ENCODE results near the gene OSGEP. TPM values are rescaled to one million over a fixed set of nuclear protein-coding genes. Genes with fewer than 3 reads are reported as not detected.

The OSGEP gene
- total RNA-seq, 2 experiments from 2014 or later, result 49.2 to 52.9 TPM

DNA sequence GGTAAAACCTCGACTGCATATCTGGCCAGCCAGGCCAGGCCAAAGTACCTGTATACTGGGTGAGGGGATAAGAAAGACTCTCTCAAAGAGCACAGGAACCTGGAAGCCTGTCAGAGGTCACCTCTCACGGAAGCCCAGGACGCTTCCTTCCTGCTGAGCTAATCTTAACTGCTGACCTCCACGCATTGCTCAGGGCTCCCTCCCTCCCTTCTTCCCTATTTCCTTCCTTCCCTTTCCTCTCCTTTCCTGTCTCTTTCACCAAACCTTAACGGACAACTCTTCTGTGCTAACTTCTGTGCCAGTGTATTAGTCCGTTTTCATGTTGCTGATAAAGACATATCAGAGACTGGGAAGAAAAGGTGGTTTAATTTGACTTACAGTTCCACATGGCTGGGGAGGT, 36.0 kb upstream of the OSGEP start:
- Histone ChIP-seq H3K36me3 (ENCODE audit: insufficient read depth, low read length) (no peaks in the 10 kb centered on the region), H3K27me3 (ENCODE audit: control insufficient read depth in 1 of 2, insufficient read depth in 2 of 2, low read length in 2 of 2) (no peaks in the 10 kb centered on the region), H3K9me3 (ENCODE audit: control insufficient read depth in 1 of 2, insufficient read depth in 1 of 2, low read length in 2 of 2) (no peaks in the 10 kb centered on the region), H3K27ac (ENCODE audit: low read depth in 1 of 2, low read length in 2 of 2) (peak overlapping the region in 1 of 2 donors; percentile 23), H3K4me3 (ENCODE audit: low read length) (no peak overlapping the region), H3K4me1 (ENCODE audit: insufficient read depth, low read length) (peaks cover 62% of the 10 kb centered on the region)
- H3K36me3 Mint-ChIP-seq (ENCODE audit: low read depth), result no peaks in the 10 kb centered on the region
- H3K9me3 Mint-ChIP-seq, result no peaks in the 10 kb centered on the region
- intact Hi-C loops (cut with DNase I, micrococcal nuclease), result loop anchor here in 1 of 2 experiments (2.0 kb wide), 1 partner anchor 14 kb away; no protein-coding TSS in a partner anchor
- peaks cover 82% of the 10 kb centered on the region for H3K4me1 Mint-ChIP-seq (ENCODE audit: low read depth)
- H3K27ac Mint-ChIP-seq, result peak overlapping the region; percentile 84
- ATAC-seq (ENCODE audit: poor library complexity), result no peak
- TF ChIP-seq, protein P1, sequence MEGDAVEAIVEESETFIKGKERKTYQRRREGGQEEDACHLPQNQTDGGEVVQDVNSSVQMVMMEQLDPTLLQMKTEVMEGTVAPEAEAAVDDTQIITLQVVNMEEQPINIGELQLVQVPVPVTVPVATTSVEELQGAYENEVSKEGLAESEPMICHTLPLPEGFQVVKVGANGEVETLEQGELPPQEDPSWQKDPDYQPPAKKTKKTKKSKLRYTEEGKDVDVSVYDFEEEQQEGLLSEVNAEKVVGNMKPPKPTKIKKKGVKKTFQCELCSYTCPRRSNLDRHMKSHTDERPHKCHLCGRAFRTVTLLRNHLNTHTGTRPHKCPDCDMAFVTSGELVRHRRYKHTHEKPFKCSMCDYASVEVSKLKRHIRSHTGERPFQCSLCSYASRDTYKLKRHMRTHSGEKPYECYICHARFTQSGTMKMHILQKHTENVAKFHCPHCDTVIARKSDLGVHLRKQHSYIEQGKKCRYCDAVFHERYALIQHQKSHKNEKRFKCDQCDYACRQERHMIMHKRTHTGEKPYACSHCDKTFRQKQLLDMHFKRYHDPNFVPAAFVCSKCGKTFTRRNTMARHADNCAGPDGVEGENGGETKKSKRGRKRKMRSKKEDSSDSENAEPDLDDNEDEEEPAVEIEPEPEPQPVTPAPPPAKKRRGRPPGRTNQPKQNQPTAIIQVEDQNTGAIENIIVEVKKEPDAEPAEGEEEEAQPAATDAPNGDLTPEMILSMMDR (IDR thresholded peaks at IDR 0.05), result no peak
- no peak for DNase-seq
- H3K4me3 Mint-ChIP-seq, result peak overlapping the region; percentile 77
- CTCF ChIA-PET, result interaction anchor here (1.7 kb wide), 1 partner anchor 200 kb away, joined by 4 read pairs; no protein-coding TSS in a partner anchor
- POLR2A ChIA-PET, result interaction anchor here (0.7 to 6.0 kb wide), 4 partner anchors 13 to 44 kb away, joined by 3 to 50 read pairs (median 8); partner anchors contain the start of genes APEX1 and PIP4P1
- H3K27me3 Mint-ChIP-seq, result no peaks in the 10 kb centered on the region

DNA sequence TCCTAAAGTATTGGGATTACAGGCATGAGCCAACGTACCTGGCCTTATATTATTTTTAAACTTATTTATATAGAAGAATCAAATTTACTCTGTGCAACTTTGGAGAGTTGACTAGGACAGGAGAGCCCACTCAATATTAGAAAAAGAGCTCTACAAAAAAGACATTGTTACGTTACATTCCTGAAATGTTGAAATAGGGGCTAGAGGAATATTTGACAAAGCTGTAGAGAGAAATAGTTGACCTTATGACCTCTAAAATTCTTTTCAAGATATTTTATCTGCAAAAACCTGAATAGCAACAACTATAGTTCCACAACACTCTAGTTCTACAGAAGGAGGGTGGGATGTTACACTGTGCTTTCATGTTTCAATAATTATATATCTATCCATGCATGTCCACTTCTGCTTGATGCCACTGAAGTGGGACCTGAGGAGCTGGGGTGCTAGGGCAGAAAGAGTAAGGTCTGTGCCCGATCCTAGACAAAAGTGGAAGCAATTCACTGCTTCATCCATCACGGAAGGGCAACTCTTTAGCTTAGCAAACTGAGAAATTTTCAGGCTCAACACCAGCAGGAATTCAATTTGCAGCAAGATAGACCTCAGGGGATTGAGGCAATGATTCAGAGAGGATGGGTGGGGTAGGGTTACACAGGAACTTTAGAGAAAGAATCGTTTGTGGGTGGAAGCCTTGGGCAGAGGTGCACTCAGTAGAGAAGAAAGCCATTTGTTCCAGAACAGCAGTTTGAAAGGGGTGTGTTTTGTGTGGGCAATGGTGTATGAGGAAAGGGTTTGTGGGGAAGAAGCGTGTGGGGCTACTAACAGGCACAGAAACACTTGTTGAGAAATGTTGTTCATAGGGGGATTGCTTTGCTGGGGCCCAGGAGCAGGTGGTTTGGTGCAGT, 34.7 kb upstream of the OSGEP start:
- Mint-ChIP-seq H3K4me3 (peak overlapping the region; percentile 69), H3K9me3 (no peaks in the 10 kb centered on the region), H3K27me3 (no peaks in the 10 kb centered on the region), H3K4me1 (ENCODE audit: low read depth) (peaks cover 83% of the 10 kb centered on the region), H3K36me3 (ENCODE audit: low read depth) (no peaks in the 10 kb centered on the region), H3K27ac (peak overlapping the region; percentile 84)
- Histone ChIP-seq H3K4me1 (ENCODE audit: insufficient read depth, low read length) (peaks cover 58% of the 10 kb centered on the region), H3K36me3 (ENCODE audit: insufficient read depth, low read length) (no peaks in the 10 kb centered on the region), H3K9me3 (ENCODE audit: control insufficient read depth in 1 of 2, insufficient read depth in 1 of 2, low read length in 2 of 2) (no peaks in the 10 kb centered on the region), H3K27ac (ENCODE audit: low read depth in 1 of 2, low read length in 2 of 2) (peak overlapping the region in 1 of 2 donors; percentile 19), H3K27me3 (ENCODE audit: control insufficient read depth in 1 of 2, insufficient read depth in 2 of 2, low read length in 2 of 2) (no peaks in the 10 kb centered on the region), H3K4me3 (ENCODE audit: low read length) (no peak overlapping the region)
- DNase-seq (peak in 6 of 14 experiments; percentile 10 to 58 (median 14)), ATAC-seq (ENCODE audit: poor library complexity) (peak; percentile 83)
- ChIA-PET POLR2A (interaction anchor here (1.1 to 6.0 kb wide), 5 partner anchors 12 to 137 kb away, joined by 3 to 50 read pairs (median 11); partner anchors contain the start of genes APEX1, OSGEP, PIP4P1 and PNP), CTCF (interaction anchor here (1.3 to 1.4 kb wide), 2 partner anchors 11 to 42 kb away, joined by 3 to 5 read pairs; no protein-coding TSS in a partner anchor)
- TF ChIP-seq, protein P1 (IDR thresholded peaks at IDR 0.05), result no peak
- intact Hi-C loops (cut with DNase I, micrococcal nuclease), result no loop called here

DNA sequence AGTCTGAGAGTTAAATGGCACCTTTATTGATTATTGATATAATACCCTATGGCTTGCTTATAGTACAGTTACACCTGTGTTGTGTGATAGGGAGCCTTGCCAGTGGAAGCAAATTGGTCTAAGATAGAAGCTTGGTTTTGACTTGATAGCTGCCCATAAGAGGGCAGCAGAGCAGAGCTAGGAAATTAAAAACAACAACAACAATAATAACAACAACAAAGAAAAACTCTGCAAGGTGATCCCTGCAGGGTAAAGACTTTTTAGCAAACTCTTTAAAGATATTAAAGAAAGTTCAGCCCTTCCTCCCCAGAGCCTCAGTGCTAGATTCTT, 32.7 kb upstream of the OSGEP start:
- DNase-seq, result no peak
- no peaks in the 10 kb centered on the region for H3K27me3 Mint-ChIP-seq
- H3K4me3 ChIP-seq (ENCODE audit: low read length), result no peak overlapping the region

More for the DNA sequence above, 32.7 kb upstream of the OSGEP start:
- Mint-ChIP-seq H3K4me1 (ENCODE audit: low read depth) (peaks cover 90% of the 10 kb centered on the region), H3K9me3 (no peaks in the 10 kb centered on the region), H3K4me3 (peak overlapping the region; percentile 54), H3K36me3 (ENCODE audit: low read depth) (no peaks in the 10 kb centered on the region), H3K27ac (peak overlapping the region; percentile 63)
- TF ChIP-seq, protein P1 (IDR thresholded peaks at IDR 0.05), result no peak
- ChIA-PET CTCF (interaction anchor here (1.0 kb wide), 1 partner anchor 9 kb away, joined by 4 read pairs; no protein-coding TSS in a partner anchor), POLR2A (interaction anchor here (1.1 to 6.0 kb wide), 7 partner anchors 10 to 126 kb away, joined by 3 to 50 read pairs (median 4); partner anchors contain the start of genes APEX1, OSGEP, PIP4P1 and PNP)
- H3K9me3 ChIP-seq (ENCODE audit: control insufficient read depth in 1 of 2, insufficient read depth in 1 of 2, low read length in 2 of 2), result no peaks in the 10 kb centered on the region
- peaks cover 56% of the 10 kb centered on the region for H3K4me1 ChIP-seq (ENCODE audit: insufficient read depth, low read length)
- no peaks in the 10 kb centered on the region for H3K27me3 ChIP-seq (ENCODE audit: control insufficient read depth in 1 of 2, insufficient read depth in 2 of 2, low read length in 2 of 2)
- H3K27ac ChIP-seq (ENCODE audit: low read depth in 1 of 2, low read length in 2 of 2), result peak overlapping the region in 1 of 2 donors; percentile 46
- ATAC-seq (ENCODE audit: poor library complexity), result no peak
- intact Hi-C loops (cut with DNase I, micrococcal nuclease), result no loop called here
- H3K36me3 ChIP-seq (ENCODE audit: insufficient read depth, low read length), result no peaks in the 10 kb centered on the region

Measured in CD4-positive, alpha-beta T cell (primary cell).